NCI-H82 (cell line): ENCODE measurements around the gene CA12.
A peak's percentile ranks its signal among the peaks of the same experiment; 100 is the strongest.
"Not testable (repeated sequence)": the region's sequence is repeated elsewhere in the genome, so short reads cannot be mapped to it uniquely, and the experiment has no call there.

ENCODE experiments used
- DNase-seq: peaks from one replicate; lab custom pipeline; 2025; lab: John Stamatoyannopoulos, UW

The CA12 gene

GRCh38 chr15:63357061-63357460, 24.6 kb downstream of the CA12 start:
- no peak for DNase-seq

GRCh38 chr15:63354821-63355650, 26.6 kb downstream of the CA12 start:
- DNase-seq, result peak; percentile 61

- no peak for DNase-seq
These were observed 27.8 kb downstream of the CA12 start for GRCh38 chr15:63353887-63354286.

GRCh38 chr15:63353261-63353660, 28.4 kb downstream of the CA12 start:
- DNase-seq, result no peak

GRCh38 chr15:63352808-63353207, 28.8 kb downstream of the CA12 start:
- DNase-seq, result no peak

GRCh38 chr15:63351170-63351569, 30.5 kb downstream of the CA12 start:
- no peak for DNase-seq

- DNase-seq, result no peak
These were observed 31.4 kb downstream of the CA12 start for GRCh38 chr15:63350178-63350621.

GRCh38 chr15:63349621-63350020, 32.0 kb downstream of the CA12 start:
- DNase-seq, result no peak

- no peak for DNase-seq
These were observed 32.5 kb downstream of the CA12 start for GRCh38 chr15:63349156-63349555.

GRCh38 chr15:63348392-63348791, 33.3 kb downstream of the CA12 start:
- no peak for DNase-seq

- DNase-seq, result no peak
These were observed 34.4 kb downstream of the CA12 start for GRCh38 chr15:63347074-63347857.

- no peak for DNase-seq
These were observed 36.3 kb downstream of the CA12 start for GRCh38 chr15:63345391-63345752.

- DNase-seq, result no peak
These were observed 36.8 kb downstream of the CA12 start for GRCh38 chr15:63344731-63345390.

- not testable (repeated sequence) for DNase-seq
These were observed 38.6 kb downstream of the CA12 start for GRCh38 chr15:63342996-63343562.

GRCh38 chr15:63341898-63342297, 39.7 kb downstream of the CA12 start:
- no peak for DNase-seq

GRCh38 chr15:63340878-63341277, 40.8 kb downstream of the CA12 start:
- DNase-seq, result no peak

- no peak for DNase-seq
These were observed 41.3 kb downstream of the CA12 start for GRCh38 chr15:63340353-63340752.

GRCh38 chr15:63339836-63340235, 41.8 kb downstream of the CA12 start:
- DNase-seq, result no peak

GRCh38 chr15:63339006-63339766, 42.5 kb downstream of the CA12 start:
- DNase-seq, result no peak

GRCh38 chr15:63338170-63338569, 43.5 kb downstream of the CA12 start:
- DNase-seq, result peak; percentile 81

- DNase-seq, result no peak
These were observed 44.6 kb downstream of the CA12 start for GRCh38 chr15:63337046-63337445.
